Cardiac septum (tissue), 1 donor: Measurements from ENCODE around the gene E2F1. TPM values are rescaled to one million over a fixed set of nuclear protein-coding genes. Genes with fewer than 3 reads are reported as not detected.

Experiments
- DNase-seq: peaks from one replicate; pipeline ENCODE4 v3.0.0-alpha.2; 2020; ENCODE audit warnings: low spot score
- intact Hi-C: fragments of 100-400 bp; cut with DNase I; formaldehyde crosslinking; loops from one replicate; pipeline ENCODE4 v1.14.0; 2022
- total RNA-seq: library from RNA; stranded (reverse); fragmentation: NEBNext Ultra II Directional; extraction: Animal tissue kit (Norgen Biotek cat#: 25700); gene quantifications from one replicate; pipeline ENCODE4 v1.2.1, GENCODE V29; 2021
- donor health status: DM: no; HTN: no; CAD: no.

Gene E2F1
- total RNA-seq, 1 donor from 2014 or later: 2.3 TPM

GRCh38 chr20:33689973-33690372, 3.8 kb upstream of the E2F1 start:
- DNase-seq: no peak
- intact Hi-C loops: loop anchor here (10.0 kb wide), 1 partner anchor 305 kb away; the partner anchor contains the start of gene RALY

DNA sequence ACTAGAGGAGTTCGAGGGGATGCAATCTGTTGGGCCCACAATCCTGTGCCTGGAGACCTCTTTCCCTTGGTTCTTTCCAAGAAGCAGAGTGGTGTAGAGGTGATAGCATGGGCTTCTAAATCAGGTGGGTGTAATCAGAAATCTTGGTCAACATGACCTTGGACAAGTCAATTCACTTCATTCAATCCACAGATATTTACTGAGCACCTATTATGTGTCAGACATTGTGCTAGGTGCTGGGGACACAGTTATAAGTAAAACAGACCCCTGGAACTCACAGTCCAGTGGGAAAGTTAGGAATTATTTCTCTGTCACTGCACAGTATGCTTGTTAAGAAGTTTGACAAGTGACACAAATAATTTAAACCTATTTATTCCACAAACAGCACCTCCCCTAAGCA, 3.3 kb upstream of the E2F1 start:
- intact Hi-C loops: loop anchor here (10.0 kb wide), 1 partner anchor 305 kb away; the partner anchor contains the start of gene RALY
- no peak for DNase-seq

DNA sequence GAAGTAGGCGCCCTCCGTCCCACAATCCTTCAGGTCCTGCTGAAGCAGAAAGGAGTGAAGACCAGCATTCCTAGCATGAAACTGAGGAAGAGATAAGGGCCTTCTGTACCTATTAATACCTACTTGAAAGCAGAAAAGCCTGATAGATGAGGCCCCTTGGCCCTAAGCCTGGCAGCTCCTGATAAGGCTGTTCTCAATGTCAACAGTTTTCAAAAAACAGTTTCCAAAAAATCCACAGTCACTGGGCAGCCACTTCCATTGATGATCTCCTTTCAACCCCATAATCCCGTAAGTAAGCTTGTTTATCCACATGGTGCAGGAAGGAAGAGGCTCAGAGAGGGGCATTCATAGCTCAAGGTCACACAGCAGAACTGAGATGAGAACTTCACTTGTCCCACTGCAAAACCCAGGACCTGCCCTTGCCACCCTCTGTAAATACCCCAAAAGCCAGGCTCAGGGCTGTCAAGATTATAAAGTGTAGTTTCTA, 2.8 kb upstream of the E2F1 start:
- DNase-seq: no peak
- intact Hi-C loops: loop anchor here (10.0 kb wide), 1 partner anchor 306 kb away; the partner anchor contains the start of gene RALY

- DNase-seq: no peak
- intact Hi-C loops: loop anchor here (10.0 kb wide), 1 partner anchor 307 kb away; the partner anchor contains the start of gene RALY
Measured at GRCh38 chr20:33687993-33688937, 2.1 kb upstream of the E2F1 start.

GRCh38 chr20:33687370-33687915, 1.3 kb upstream of the E2F1 start:
- intact Hi-C loops: loop anchor here (10.0 kb wide), 1 partner anchor 307 kb away; the partner anchor contains the start of gene RALY
- no peak for DNase-seq

DNA sequence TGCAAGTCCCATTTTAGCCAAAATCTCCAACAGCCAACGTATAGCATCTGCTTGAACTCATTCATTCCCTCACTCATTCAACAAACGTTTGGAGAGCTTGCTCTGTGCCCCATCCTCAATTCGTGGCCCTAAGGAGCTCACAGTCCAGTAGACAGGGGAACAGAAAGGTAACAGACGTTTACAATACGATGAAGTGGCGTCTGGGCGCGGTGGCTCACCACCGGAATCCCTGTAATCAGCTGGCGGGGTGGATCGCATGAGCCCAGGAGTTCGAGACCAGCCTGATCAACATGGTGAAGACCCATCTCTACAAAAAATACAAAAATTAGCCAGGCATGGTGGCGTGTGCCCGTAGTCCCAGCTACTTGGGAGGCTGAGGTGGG, 790 bp upstream of the E2F1 start:
- DNase-seq: no peak
- intact Hi-C loops: loop anchor here (10.0 kb wide), 1 partner anchor 308 kb away; the partner anchor contains the start of gene RALY

DNA sequence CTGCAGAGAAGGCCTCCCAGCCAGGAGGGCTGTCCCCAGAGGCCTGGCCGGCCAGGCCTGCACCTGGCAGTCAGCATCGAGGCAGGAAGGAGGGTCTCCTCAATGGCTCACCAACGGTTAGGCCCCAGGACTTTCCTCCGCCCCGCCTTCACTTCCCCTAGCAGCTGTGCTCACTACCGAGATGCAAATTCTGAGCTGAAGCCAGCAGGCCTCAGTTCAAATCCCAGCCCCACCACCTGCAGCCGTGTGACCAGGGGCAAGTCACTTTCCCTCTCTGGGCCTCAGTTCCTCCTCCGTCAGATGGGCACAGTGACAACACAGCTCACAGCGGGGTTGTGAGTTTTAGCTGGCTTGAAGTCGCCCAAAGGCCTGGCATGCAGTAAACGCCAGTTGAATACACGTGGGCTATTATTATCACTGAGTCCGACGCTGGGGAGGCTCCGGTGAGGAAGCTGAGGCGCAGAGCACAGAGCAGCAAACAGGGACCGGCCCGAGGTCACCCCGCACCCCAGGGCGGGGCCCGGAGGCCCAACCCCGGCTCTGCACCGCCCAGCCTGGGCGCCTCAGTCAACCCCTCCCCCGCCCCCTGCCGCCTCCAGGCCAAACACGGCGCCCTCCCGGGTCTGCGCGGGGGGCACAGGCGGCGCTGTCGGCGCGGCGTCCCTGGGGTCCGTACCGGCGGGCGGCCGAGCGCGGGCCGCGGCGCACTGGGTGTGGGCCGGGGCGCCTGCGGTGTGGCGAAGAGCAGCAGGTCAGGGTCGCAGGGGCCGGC, 671 bp downstream of the E2F1 start:
- no peak for DNase-seq
- intact Hi-C loops: loop anchor here (10.0 kb wide), 1 partner anchor 309 kb away; the partner anchor contains the start of gene RALY

GRCh38 chr20:33684533-33685327, 1.5 kb downstream of the E2F1 start:
- intact Hi-C loops: loop anchor here (10.0 kb wide), 1 partner anchor 310 kb away; the partner anchor contains the start of gene RALY
- DNase-seq: no peak

DNA sequence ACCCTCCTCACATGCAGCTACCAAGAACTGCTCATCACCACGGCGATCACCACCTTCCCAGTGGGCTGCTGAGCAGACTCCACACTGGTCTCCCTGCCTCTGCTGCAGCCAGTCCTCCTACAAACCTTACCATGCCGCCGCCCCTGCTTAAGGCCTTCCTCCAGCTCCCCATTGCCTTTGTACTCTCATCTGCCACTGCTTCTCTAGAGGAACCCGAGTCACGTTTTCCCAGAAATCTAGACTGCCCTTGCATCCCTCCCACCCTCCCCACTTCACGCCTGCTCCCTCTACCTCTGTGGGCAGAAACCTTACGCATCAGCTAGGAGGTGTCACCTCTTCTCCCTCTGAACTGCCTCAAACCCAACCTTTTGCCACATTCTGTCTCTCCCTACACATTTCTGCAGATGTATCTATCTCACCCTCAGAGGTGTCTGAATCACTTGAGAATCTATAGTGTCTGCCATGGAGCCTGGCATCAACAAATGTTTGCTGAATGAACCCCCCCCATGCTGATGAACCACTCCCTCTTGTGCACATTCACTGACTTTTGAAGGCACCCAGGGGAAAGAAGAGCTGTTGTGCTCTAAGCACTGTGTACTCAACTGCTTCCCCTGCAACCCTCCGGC, 4.3 kb downstream of the E2F1 start:
- DNase-seq: no peak
- intact Hi-C loops: loop anchor here (10.0 kb wide), 1 partner anchor 313 kb away; the partner anchor contains the start of gene RALY

DNA sequence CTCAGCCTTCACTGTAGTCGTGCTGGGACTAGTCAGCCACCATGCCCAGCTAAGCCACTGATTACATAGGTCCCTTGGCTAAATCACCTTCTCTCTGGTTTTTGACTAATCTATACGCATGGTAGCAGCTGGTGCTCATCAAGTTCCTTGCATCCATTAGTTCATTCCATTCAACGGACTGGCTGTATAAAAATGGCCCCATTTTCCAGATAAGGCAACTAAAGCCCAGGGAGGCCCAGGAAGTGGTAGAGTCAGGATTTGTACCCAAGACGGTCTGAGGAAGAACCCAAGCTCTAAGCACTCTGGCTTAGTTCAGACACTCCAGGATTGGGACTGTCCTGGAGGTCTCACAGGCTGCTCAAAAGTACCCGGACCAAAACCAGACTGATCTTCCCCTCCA, 4.9 kb downstream of the E2F1 start:
- intact Hi-C loops: loop anchor here (10.0 kb wide), 1 partner anchor 314 kb away; the partner anchor contains the start of gene RALY
- no peak for DNase-seq

DNA sequence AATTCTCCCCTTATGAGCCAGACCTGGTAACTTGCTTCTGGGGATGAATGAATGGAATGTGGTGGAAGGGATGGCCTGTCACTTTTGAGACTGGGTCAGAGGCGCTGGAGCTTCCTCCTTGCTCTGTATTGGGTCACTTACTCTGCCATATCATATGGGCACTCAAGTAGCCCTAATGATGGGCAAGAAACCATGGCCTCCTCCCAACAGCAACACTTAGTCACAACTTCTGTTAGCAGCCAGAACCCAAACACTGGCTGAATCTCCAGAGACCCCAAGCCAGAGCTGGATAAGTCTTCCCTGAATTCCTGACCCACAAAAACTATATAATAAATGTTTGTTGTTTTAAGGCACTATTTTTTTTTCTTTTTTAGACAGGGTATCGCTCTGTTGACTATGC, 5.5 kb downstream of the E2F1 start:
- DNase-seq: no peak

DNA sequence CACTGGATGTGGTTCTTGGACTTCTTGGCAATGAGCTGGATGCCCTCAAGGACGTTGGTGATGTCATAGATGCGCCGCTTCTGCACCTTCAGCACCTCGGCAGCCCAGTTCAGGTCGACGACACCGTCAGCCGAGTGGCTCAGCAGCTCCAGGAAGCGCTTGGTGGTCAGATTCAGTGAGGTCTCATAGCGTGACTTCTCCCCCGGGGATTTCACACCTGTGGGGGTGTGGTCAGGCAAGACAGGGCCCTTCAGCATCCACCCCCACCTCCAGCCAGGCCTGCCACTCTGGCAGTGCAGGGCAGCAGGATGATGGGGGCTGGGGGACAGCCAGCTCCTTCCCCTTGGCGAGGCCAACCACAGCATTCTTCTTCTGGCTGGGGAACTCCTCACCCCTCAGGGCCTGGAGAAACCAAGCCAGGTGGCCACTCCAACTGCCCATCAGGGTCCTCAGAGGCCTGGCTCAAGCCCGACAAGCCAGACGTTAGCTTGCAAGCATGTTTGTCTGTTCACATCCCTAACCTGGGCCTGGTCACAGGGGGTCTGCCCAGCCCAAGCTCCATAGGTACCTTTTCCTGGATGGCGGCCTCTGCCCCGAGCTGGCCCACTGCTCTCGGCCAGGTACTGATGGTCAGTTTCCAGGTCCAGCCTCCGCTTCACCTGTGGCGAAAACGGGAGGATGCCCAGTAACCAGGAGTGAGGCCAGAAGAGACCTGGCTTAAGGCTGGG, 6.3 kb downstream of the E2F1 start:
- intact Hi-C loops: loop anchor here (10.0 kb wide), 1 partner anchor 315 kb away; the partner anchor contains the start of gene RALY
- DNase-seq: no peak

More for the DNA sequence above, 5.5 kb downstream of the E2F1 start:
- intact Hi-C loops: loop anchor here (10.0 kb wide), 1 partner anchor 314 kb away; the partner anchor contains the start of gene RALY

DNA sequence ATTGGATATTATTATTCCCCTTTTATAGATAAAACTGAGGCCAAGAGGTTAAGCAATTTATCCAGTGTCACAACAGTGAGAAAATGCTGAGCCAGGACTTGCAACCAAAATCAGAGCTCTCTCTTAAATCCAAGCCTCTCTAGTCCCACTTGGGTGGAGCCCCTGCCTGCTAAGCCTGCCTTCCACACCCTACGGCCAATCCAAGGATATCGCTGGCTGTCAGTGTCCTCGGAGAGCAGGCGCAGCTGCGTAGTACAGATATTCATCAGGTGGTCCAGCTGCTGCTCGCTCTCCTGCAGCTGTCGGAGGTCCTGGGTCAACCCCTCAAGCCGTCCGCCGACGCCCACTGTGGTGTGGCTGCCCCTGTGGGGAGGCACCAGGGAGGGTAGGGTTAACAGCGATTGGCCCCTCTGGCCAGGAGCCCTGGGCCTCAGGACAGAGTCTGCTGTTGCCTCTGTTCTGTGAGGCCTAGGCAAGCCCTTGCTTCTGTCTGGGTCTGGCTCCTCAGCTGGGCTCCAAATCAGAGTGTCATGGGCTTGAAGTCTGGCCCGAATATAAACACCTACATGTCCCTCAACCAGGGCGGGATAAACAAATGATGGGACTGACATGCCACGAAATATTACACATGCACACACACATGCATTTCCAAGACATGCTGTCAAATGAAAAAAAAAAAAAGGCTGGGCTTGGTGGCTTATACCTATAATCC, 8.0 kb downstream of the E2F1 start:
- intact Hi-C loops: no loop called here
- no peak for DNase-seq

DNA sequence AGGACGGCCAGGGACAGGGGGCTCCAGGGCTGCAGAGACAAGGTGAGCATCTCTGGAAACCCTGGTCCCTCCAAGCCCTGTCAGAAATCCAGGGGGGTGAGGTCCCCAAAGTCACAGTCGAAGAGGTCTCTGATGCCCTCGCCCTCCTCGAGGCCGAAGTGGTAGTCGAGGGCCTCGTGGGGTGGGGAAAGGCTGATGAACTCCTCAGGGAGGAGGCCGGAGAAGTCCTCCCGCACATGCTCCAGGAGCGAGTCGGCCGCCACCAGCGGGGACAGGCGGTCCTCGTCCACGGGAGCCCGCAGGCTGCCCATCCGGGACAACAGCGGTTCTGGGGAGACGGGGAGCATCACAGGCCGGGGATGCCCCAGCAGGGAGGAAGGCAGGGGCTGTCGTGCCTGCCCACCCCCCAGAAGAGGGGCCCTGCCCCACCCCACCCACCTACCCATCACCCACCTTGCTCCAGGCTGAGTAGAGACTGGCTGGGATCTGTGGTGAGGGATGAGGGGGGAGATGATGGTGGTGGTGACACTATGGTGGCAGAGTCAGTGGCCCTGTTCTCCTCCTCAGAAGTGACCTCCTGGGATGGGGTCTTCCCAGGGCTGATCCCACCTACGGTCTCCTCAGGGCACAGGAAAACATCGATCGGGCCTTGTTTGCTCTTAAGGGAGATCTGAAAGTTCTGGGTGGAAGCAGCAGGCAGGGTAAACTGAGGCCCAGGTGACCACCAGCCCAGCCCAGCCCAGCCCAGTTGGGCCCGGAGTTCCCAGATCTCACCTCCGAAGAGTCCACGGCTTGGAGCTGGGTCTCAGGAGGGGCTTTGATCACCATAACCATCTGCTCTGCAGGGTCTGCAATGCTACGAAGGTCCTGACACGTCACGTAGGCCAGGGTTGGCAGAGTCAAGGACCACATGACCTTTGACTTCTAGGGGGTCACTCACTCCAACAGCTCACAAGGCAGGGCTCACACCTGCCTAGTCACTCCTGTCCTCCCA, 9.2 kb downstream of the E2F1 start:
- intact Hi-C loops: no loop called here
- DNase-seq: no peak

DNA sequence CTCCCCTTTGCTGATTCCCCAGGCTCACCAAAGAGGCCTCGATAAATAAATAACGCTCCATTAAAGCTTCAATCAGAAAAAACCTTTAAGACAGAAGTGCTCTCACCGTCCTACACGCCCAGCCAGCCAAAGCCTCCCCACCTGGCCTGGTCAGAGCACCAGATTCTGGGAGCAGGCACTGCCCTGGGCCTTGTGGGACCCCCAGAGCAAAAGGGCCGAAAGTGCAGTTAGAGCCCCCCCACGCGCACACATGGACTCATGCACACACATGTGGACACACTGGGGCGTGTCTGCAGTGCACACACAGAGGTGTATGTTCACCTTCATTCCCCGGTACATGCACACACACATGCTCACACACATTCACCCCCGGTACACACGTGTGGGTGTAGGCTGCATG, 10.1 kb downstream of the E2F1 start:
- no peak for DNase-seq
- intact Hi-C loops: no loop called here
